Spleen (tissue), 7 donors: ENCODE data around the gene SREBF1.

ENCODE experiments used
- POLR2A ChIP-seq, 3 donors: fragments of 450-650 bp; IDR thresholded peaks; one replicate each; pipeline ENCODE4 v1.5.1; 2017; ENCODE audit warnings: antibody characterized with exemption in 3 of 3, mild to moderate bottlenecking in 1 of 3
- TF ChIP-seq, protein P1 (sequence below), 11 experiments: fragments of 200-600 bp in 7 of 11; fragments of 450-650 bp in 4 of 11; sonication (generic) in 4 of 11; IDR thresholded peaks in 8 of 11; conservative IDR thresholded peaks in 3 of 11; 1 replicate in 7 of 11; 2 replicates in 4 of 11; pipeline versions ENCODE4 v1.4.0 to v1.8.0; 2016 to 2021; ENCODE audit warnings: antibody characterized with exemption in 11 of 11, inconsistent platforms in 4 of 11, mild to moderate bottlenecking in 1 of 11
- donor health status: DM: no; HTN: no; CAD: no; lungs with moderate emphysema.
- donor health status: DM: no; HTN: no; CAD: no.
- donor health status: DM: no; HTN: no; CAD: no.

DNA sequence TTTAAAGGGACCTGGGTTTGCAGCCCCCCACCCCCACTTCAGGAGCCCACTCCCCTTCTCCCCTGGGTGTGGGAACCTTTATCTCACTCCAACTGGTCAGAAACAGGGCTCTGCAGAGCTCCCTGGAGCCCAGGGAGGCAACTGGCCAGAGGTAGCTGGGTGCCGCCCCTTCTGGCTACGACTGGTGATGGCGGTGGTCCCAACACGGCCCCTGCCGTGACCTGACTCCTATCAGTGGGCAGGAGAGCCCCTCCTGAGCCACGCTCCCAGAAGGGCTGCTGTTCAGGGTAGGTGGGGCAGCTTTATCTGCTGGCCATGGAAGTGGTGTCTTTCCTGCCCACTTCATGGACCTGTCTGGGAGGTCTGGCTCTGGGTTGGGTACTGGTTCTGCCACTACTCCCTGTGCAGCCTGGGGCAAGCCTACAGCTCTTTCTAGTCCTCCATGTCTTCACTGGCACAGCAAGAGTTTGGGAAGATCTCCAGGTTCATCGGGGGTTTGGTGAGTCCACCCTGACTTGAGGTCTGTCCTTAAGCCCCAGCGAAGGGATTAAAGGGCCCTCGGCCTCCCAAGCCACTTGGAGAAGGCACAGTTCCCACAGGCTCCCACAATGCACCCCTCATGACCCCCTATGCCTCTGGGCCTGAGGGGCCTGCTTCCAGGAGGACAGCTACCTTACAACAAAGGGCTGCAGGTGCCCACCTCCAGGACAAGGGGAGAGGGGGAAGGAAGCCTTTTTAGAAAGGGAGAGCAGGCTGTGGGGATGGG is 5.5 kb upstream of the SREBF1 start:
- TF ChIP-seq, protein P1, sequence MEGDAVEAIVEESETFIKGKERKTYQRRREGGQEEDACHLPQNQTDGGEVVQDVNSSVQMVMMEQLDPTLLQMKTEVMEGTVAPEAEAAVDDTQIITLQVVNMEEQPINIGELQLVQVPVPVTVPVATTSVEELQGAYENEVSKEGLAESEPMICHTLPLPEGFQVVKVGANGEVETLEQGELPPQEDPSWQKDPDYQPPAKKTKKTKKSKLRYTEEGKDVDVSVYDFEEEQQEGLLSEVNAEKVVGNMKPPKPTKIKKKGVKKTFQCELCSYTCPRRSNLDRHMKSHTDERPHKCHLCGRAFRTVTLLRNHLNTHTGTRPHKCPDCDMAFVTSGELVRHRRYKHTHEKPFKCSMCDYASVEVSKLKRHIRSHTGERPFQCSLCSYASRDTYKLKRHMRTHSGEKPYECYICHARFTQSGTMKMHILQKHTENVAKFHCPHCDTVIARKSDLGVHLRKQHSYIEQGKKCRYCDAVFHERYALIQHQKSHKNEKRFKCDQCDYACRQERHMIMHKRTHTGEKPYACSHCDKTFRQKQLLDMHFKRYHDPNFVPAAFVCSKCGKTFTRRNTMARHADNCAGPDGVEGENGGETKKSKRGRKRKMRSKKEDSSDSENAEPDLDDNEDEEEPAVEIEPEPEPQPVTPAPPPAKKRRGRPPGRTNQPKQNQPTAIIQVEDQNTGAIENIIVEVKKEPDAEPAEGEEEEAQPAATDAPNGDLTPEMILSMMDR (IDR thresholded peaks at IDR 0.05 in 8 of 11, conservative IDR thresholded peaks at IDR 0.05 in 3 of 11) = no peak
- TF ChIP-seq POLR2A (IDR thresholded peaks at IDR 0.05) = no peak
